ENCODE measurements around the gene APEX1.

- TF ChIP-seq, protein P1, sequence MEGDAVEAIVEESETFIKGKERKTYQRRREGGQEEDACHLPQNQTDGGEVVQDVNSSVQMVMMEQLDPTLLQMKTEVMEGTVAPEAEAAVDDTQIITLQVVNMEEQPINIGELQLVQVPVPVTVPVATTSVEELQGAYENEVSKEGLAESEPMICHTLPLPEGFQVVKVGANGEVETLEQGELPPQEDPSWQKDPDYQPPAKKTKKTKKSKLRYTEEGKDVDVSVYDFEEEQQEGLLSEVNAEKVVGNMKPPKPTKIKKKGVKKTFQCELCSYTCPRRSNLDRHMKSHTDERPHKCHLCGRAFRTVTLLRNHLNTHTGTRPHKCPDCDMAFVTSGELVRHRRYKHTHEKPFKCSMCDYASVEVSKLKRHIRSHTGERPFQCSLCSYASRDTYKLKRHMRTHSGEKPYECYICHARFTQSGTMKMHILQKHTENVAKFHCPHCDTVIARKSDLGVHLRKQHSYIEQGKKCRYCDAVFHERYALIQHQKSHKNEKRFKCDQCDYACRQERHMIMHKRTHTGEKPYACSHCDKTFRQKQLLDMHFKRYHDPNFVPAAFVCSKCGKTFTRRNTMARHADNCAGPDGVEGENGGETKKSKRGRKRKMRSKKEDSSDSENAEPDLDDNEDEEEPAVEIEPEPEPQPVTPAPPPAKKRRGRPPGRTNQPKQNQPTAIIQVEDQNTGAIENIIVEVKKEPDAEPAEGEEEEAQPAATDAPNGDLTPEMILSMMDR (conservative IDR thresholded peaks at IDR 0.05) = no peak
- TF ChIP-seq EZH2 (IDR thresholded peaks at IDR 0.05; ENCODE audit: low read depth) = no peak
Observed at GRCh38 chr14:20440465-20440864, 14.6 kb upstream of the APEX1 start.

Measured in PC-9 (cell line).